Thymus (tissue), 11 donors: ENCODE measurements around the gene CLDND1. TPM values are rescaled to one million over a fixed set of nuclear protein-coding genes. Genes with fewer than 3 reads are reported as not detected.

ENCODE experiments used
- DNase-seq, 9 donors: peaks; one replicate each; pipeline ENCODE4 v3.0.0-alpha.2; 2013; ENCODE audit warnings: low spot score in 9 of 9, low read depth in 6 of 9, missing footprints in 1 of 9
- H3K27ac ChIP-seq, 2 donors: one replicate each; pipeline ENCODE4 v1.5.1; 2013; ENCODE audit warnings: control low read depth in 1 of 2, low read depth in 1 of 2, low read length in 1 of 2, mild to moderate bottlenecking in 1 of 2, moderate library complexity in 1 of 2
- H3K27me3 ChIP-seq, 2 donors: one replicate each; pipeline ENCODE4 v1.5.1; 2013; ENCODE audit warnings: low read length in 1 of 2; ENCODE audit not compliant: control insufficient read depth in 2 of 2, insufficient read depth in 1 of 2
- H3K36me3 ChIP-seq, 2 donors: one replicate each; pipeline ENCODE4 v1.5.1; 2013; ENCODE audit warnings: low read length in 1 of 2, mild to moderate bottlenecking in 1 of 2, moderate library complexity in 1 of 2; ENCODE audit not compliant: control insufficient read depth in 2 of 2, insufficient read depth in 2 of 2
- H3K4me1 ChIP-seq, 2 donors: one replicate each; pipeline ENCODE4 v1.5.1; 2013; ENCODE audit warnings: low read length in 2 of 2; ENCODE audit not compliant: control insufficient read depth in 2 of 2, insufficient read depth in 2 of 2
- H3K4me3 ChIP-seq, 2 donors: one replicate each; pipeline ENCODE4 v1.5.1; 2013; ENCODE audit warnings: low read length in 2 of 2, control low read depth in 1 of 2, mild to moderate bottlenecking in 1 of 2
- H3K9me3 ChIP-seq, 2 donors: one replicate each; pipeline ENCODE4 v1.5.1; 2013; ENCODE audit warnings: low read length in 1 of 2, mild to moderate bottlenecking in 1 of 2; ENCODE audit not compliant: control insufficient read depth in 2 of 2, insufficient read depth in 1 of 2
- WGBS: extraction: QIAGEN DNeasy Blood & Tissue Kit; methylation state at CpG from one replicate; pipeline ENCODE4 v1.1.7; 2013; 5-methylcytosine and 5-hydroxymethylcytosine counted together
- polyA plus RNA-seq: library from polyadenylated mRNA; stranded (reverse); fragments of 200-250 nt; gene quantifications from one replicate; pipeline ENCODE4 v1.2.3, GENCODE V29; 2013
- total RNA-seq: library from RNA; stranded (reverse); fragments of 120-200 nt; gene quantifications from one replicate; pipeline ENCODE4 v1.2.4, GENCODE V29; 2013
- donor health status: healthy.

The CLDND1 gene
- total and polyA plus RNA-seq, 2 donors = 60.1 to 65.2 TPM

DNA sequence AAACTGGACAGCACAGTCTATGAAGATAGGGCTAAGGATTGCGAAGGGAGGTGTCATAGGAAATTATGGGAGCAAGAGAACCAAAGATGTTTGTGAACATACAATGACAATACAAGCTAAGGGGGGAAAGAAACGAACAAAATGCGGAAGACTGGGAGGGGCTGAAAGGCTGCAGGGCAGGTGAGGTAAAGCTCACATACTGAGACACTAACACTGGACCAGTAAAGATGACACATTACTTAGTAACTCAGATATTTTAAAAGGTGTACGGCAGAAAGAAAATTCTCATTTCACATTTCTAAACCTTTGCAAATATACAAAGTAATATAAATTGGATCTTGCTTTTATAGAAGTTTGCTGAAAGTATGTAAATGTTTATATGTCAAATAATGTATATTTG lies 10.1 kb downstream of the CLDND1 start:
- Histone ChIP-seq H3K36me3 (peaks cover 10 to 15% of the 10 kb centered on the region in 2 donors), H3K27me3 (no peaks in the 10 kb centered on the region), H3K4me3 (no peak overlapping the region), H3K27ac (no peak overlapping the region), H3K9me3 (no peaks in the 10 kb centered on the region), H3K4me1 (no peaks in the 10 kb centered on the region)
- DNase-seq = no peak
- 98% methylated on average over 4 of the region's 4 CpGs for WGBS

GRCh38 chr3:98508582-98508981 lies 14.1 kb downstream of the CLDND1 start:
- no peaks in the 10 kb centered on the region for H3K4me1 ChIP-seq
- DNase-seq = no peak
- no peaks in the 10 kb centered on the region for H3K36me3 ChIP-seq
- over 99% methylated on average over 2 of the region's 2 CpGs for WGBS
- H3K9me3 ChIP-seq = no peaks in the 10 kb centered on the region
- no peak overlapping the region for H3K27ac ChIP-seq
- H3K27me3 ChIP-seq = no peaks in the 10 kb centered on the region
- no peak overlapping the region for H3K4me3 ChIP-seq

DNA sequence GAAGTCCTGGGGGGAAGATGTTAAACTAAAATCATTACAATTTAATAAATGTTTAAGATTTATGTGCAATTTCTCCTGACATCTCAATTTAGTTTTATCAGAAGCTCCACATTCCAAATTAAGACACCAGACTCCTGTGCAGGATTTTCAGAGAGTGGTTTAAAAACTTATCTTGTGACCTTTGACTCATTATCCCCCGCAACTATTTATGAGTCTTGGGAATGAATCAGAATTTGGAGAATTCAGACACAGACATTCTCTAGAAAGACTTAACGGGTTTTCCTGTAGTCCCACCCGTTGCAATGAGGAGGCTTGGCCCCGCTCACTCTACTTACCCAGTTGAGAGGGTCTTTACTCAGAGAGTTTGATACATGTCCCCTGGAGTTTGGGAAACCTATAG lies 18.2 kb downstream of the CLDND1 start:
- H3K4me3 ChIP-seq = no peak overlapping the region
- no peaks in the 10 kb centered on the region for H3K9me3 ChIP-seq
- H3K27ac ChIP-seq = no peak overlapping the region
- no peak for DNase-seq
- H3K4me1 ChIP-seq = no peaks in the 10 kb centered on the region
- 95% methylated on average over 4 of the region's 4 CpGs for WGBS
- H3K27me3 ChIP-seq = no peaks in the 10 kb centered on the region
- no peaks in the 10 kb centered on the region for H3K36me3 ChIP-seq

- Histone ChIP-seq H3K4me3 (no peak overlapping the region), H3K27me3 (no peaks in the 10 kb centered on the region), H3K9me3 (no peaks in the 10 kb centered on the region), H3K27ac (no peak overlapping the region), H3K4me1 (no peaks in the 10 kb centered on the region), H3K36me3 (no peaks in the 10 kb centered on the region)
- 97% methylated on average over 5 of the region's 5 CpGs for WGBS
- no peak for DNase-seq
Observed at GRCh38 chr3:98501863-98502576, 20.7 kb downstream of the CLDND1 start.

DNA sequence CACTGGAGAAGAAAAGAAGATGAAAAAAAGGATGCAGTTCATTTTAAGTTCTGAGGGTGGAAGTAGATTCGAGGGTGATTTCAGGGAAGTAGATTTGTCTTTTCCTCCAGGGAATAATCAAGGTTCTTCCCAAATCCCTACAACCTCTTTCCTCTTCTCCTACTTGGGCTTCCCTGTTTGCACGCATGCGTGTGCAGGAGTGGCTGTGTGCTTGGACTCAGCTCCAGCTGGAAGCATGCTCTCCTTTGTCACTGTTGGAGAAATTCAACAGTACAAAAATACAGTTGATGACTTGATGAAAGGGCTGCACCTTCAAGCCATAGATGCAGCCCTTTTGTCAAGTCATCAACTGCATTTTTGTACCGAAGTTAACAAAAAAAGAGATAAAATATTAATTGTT lies 21.4 kb downstream of the CLDND1 start:
- H3K9me3 ChIP-seq = no peaks in the 10 kb centered on the region
- no peak overlapping the region for H3K27ac ChIP-seq
- H3K4me1 ChIP-seq = no peaks in the 10 kb centered on the region
- no peaks in the 10 kb centered on the region for H3K27me3 ChIP-seq
- WGBS = 95% methylated on average over 4 of the region's 4 CpGs
- no peak for DNase-seq
- H3K36me3 ChIP-seq = no peaks in the 10 kb centered on the region
- no peak overlapping the region for H3K4me3 ChIP-seq

GRCh38 chr3:98500019-98500418 lies 22.7 kb downstream of the CLDND1 start:
- H3K27ac ChIP-seq = no peak overlapping the region
- H3K4me3 ChIP-seq = no peak overlapping the region
- DNase-seq = no peak
- WGBS = 95% methylated on average over 4 of the region's 4 CpGs
- no peaks in the 10 kb centered on the region for H3K36me3 ChIP-seq
- no peaks in the 10 kb centered on the region for H3K4me1 ChIP-seq
- no peaks in the 10 kb centered on the region for H3K9me3 ChIP-seq
- no peaks in the 10 kb centered on the region for H3K27me3 ChIP-seq

DNA sequence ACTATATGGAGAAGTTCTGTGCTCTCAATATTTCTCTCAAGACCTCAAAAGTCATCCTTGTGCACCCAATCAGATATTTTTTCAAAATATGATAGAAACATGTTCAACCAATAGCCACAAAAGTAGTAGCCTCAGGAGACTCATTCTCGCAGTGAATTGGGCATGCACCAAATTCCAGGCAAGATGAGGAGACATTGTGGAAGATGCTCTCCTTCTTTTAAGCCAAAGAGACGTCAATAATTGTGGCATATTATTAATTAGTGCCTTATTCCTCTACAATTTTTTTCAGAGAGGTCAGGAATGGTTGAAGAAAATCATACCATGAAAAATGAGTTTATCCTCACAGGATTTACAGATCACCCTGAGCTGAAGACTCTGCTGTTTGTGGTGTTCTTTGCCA lies 25.3 kb downstream of the CLDND1 start, which contains the start of gene OR5K2:
Gene OR5K2, plus strand, starts transcription at position 301 of the 400 bp plus-strand sequence. Its CDS starts 0 bp downstream, at position 301.
- WGBS = 96% methylated on average over 2 of the region's 2 CpGs
- Histone ChIP-seq H3K36me3 (no peaks in the 10 kb centered on the region), H3K27ac (no peak within 1 kb of the TSS), H3K27me3 (no peaks in the 10 kb centered on the region), H3K4me3 (no peak within 1 kb of the TSS), H3K4me1 (no peaks in the 10 kb centered on the region), H3K9me3 (no peaks in the 10 kb centered on the region)
- DNase-seq = no peak

DNA sequence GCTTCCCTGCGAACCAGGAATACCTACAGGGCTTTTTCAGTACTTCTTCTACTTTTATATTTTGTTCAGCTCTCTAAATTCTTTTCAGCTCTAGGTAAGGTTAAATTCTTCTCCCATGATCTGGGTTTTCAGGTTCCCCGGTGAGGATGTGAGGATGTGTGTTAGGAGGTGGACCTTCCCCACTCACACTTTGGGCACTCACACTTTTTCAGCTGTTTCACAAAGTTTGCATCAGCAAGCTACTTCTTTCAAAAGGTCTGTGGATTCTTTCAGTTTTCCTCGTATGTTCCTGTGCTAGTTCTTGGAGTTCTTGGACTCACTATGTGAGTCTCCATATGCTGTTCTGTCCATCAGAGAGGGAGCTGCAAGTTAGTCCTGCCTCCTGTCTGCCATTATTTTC lies 39.1 kb downstream of the CLDND1 start:
- Histone ChIP-seq H3K9me3 (no peaks in the 10 kb centered on the region), H3K27me3 (no peaks in the 10 kb centered on the region), H3K36me3 (no peaks in the 10 kb centered on the region), H3K4me1 (no peaks in the 10 kb centered on the region), H3K27ac (no peak overlapping the region), H3K4me3 (no peak overlapping the region)
- no peak for DNase-seq
- 94% methylated on average over 3 of the region's 3 CpGs for WGBS

GRCh38 chr3:98482717-98483482 lies 39.8 kb downstream of the CLDND1 start:
- no peak overlapping the region for H3K27ac ChIP-seq
- H3K9me3 ChIP-seq = no peaks in the 10 kb centered on the region
- DNase-seq = no peak
- no peaks in the 10 kb centered on the region for H3K27me3 ChIP-seq
- H3K36me3 ChIP-seq = no peaks in the 10 kb centered on the region
- WGBS = 85% methylated on average over 3 of the region's 3 CpGs
- no peak overlapping the region for H3K4me3 ChIP-seq
- no peaks in the 10 kb centered on the region for H3K4me1 ChIP-seq
